C4-2B (cell line): Measurements from ENCODE around the gene CNOT2.

Source experiments
- CTCF ChIP-seq: fragments of 450-650 bp; conservative IDR thresholded peaks from 2 replicates; pipeline ENCODE4 v1.5.1; 2017; ENCODE audit warnings: mild to moderate bottlenecking
- ZFX ChIP-seq: fragments of 450-650 bp; IDR thresholded peaks from 2 replicates; pipeline ENCODE4 v1.6.1; 2017

GRCh38 chr12:70194076-70194475 is 49.2 kb upstream of the CNOT2 start:
- TF ChIP-seq CTCF (no peak), ZFX (no peak)
